ENCODE results near the gene GPAM.

DNA sequence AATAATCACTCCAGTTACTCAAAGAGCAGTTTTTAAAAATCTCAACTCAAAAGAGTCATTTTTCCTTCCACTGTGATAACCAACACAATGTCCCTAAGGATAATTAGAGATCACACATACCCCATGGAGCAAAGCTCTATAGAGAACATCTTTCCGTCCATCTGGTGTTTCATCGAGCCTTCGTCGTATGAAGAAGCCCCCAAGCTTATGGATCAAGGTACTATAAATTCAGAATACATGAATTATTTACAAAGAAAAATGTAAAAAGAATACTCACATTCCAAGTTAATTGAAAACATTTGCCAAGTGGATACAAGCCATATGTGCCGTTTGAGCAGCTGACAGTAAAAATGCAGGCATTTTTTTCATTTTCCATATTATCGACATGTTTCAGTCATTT, 14.8 kb downstream of the GPAM start:
- TF ChIP-seq, protein P1, sequence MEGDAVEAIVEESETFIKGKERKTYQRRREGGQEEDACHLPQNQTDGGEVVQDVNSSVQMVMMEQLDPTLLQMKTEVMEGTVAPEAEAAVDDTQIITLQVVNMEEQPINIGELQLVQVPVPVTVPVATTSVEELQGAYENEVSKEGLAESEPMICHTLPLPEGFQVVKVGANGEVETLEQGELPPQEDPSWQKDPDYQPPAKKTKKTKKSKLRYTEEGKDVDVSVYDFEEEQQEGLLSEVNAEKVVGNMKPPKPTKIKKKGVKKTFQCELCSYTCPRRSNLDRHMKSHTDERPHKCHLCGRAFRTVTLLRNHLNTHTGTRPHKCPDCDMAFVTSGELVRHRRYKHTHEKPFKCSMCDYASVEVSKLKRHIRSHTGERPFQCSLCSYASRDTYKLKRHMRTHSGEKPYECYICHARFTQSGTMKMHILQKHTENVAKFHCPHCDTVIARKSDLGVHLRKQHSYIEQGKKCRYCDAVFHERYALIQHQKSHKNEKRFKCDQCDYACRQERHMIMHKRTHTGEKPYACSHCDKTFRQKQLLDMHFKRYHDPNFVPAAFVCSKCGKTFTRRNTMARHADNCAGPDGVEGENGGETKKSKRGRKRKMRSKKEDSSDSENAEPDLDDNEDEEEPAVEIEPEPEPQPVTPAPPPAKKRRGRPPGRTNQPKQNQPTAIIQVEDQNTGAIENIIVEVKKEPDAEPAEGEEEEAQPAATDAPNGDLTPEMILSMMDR (IDR thresholded peaks at IDR 0.05), result no peak
- TF ChIP-seq POLR2AphosphoS5 (IDR thresholded peaks at IDR 0.05), result no peak
